ENCODE data around the gene WIZ.
A peak's percentile ranks its signal among the peaks of the same experiment; 100 is the strongest.

The WIZ gene

GRCh38 chr19:15426485-15427349 is 23.0 kb downstream of the WIZ start:
- Histone ChIP-seq H3K36me3 (ENCODE audit: insufficient read depth, low read length) (peaks cover 74% of the 10 kb centered on the region), H3K4me3 (ENCODE audit: low read length) (no peak overlapping the region)

GRCh38 chr19:15425321-15425950 is 24.3 kb downstream of the WIZ start:
- H3K36me3 ChIP-seq (ENCODE audit: insufficient read depth, low read length) = peaks cover 71% of the 10 kb centered on the region

More at GRCh38 chr19:15426485-15427349, 23.0 kb downstream of the WIZ start:
- peaks cover 12% of the 10 kb centered on the region for H3K9me3 ChIP-seq (ENCODE audit: low read length)
- peaks cover 16% of the 10 kb centered on the region for H3K4me1 ChIP-seq (ENCODE audit: insufficient read depth, low read length)
- no peaks in the 10 kb centered on the region for H3K27me3 ChIP-seq (ENCODE audit: insufficient read depth, low read length)
- no peak overlapping the region for H2AFZ ChIP-seq (ENCODE audit: low read depth, low read length)

GRCh38 chr19:15424692-15425272 is 25.0 kb downstream of the WIZ start:
- H3K36me3 ChIP-seq (ENCODE audit: insufficient read depth, low read length) = peaks cover 70% of the 10 kb centered on the region
- no peaks in the 10 kb centered on the region for H3K4me1 ChIP-seq (ENCODE audit: insufficient read depth, low read length)
- H3K4me3 ChIP-seq (ENCODE audit: low read length) = no peak overlapping the region
- H2AFZ ChIP-seq (ENCODE audit: low read depth, low read length) = no peak overlapping the region
- H3K9me3 ChIP-seq (ENCODE audit: low read length) = peaks cover 12% of the 10 kb centered on the region
- no peaks in the 10 kb centered on the region for H3K27me3 ChIP-seq (ENCODE audit: insufficient read depth, low read length)

More at GRCh38 chr19:15425321-15425950, 24.3 kb downstream of the WIZ start:
- Histone ChIP-seq H3K4me1 (ENCODE audit: insufficient read depth, low read length) (peaks cover 3% of the 10 kb centered on the region), H3K9me3 (ENCODE audit: low read length) (peaks cover 12% of the 10 kb centered on the region), H2AFZ (ENCODE audit: low read depth, low read length) (no peak overlapping the region), H3K4me3 (ENCODE audit: low read length) (no peak overlapping the region), H3K27me3 (ENCODE audit: insufficient read depth, low read length) (no peaks in the 10 kb centered on the region)

- Histone ChIP-seq H3K4me1 (ENCODE audit: insufficient read depth, low read length) (peaks cover 4% of the 10 kb centered on the region), H3K27me3 (ENCODE audit: insufficient read depth, low read length) (no peaks in the 10 kb centered on the region), H2AFZ (ENCODE audit: low read depth, low read length) (no peak overlapping the region), H3K36me3 (ENCODE audit: insufficient read depth, low read length) (peaks cover 69% of the 10 kb centered on the region), H3K9me3 (ENCODE audit: low read length) (peaks cover 12% of the 10 kb centered on the region), H3K4me3 (ENCODE audit: low read length) (no peak overlapping the region)
Measured at GRCh38 chr19:15424121-15424520, 25.6 kb downstream of the WIZ start.

GRCh38 chr19:15423130-15423529 is 26.6 kb downstream of the WIZ start:
- Histone ChIP-seq H3K4me3 (ENCODE audit: low read length) (no peak overlapping the region), H3K36me3 (ENCODE audit: insufficient read depth, low read length) (peaks cover 59% of the 10 kb centered on the region), H3K27me3 (ENCODE audit: insufficient read depth, low read length) (no peaks in the 10 kb centered on the region), H2AFZ (ENCODE audit: low read depth, low read length) (no peak overlapping the region), H3K9me3 (ENCODE audit: low read length) (peaks cover 12% of the 10 kb centered on the region), H3K4me1 (ENCODE audit: insufficient read depth, low read length) (peaks cover 4% of the 10 kb centered on the region)

- peaks cover 53% of the 10 kb centered on the region for H3K36me3 ChIP-seq (ENCODE audit: insufficient read depth, low read length)
Measured at GRCh38 chr19:15422296-15423075, 27.3 kb downstream of the WIZ start.

GRCh38 chr19:15421721-15422260 is 28.0 kb downstream of the WIZ start:
- H3K36me3 ChIP-seq (ENCODE audit: insufficient read depth, low read length) = peaks cover 51% of the 10 kb centered on the region
- no peaks in the 10 kb centered on the region for H3K27me3 ChIP-seq (ENCODE audit: insufficient read depth, low read length)
- H2AFZ ChIP-seq (ENCODE audit: low read depth, low read length) = no peak overlapping the region
- H3K9me3 ChIP-seq (ENCODE audit: low read length) = peaks cover 12% of the 10 kb centered on the region
- H3K4me1 ChIP-seq (ENCODE audit: insufficient read depth, low read length) = peaks cover 12% of the 10 kb centered on the region
- H3K4me3 ChIP-seq (ENCODE audit: low read length) = no peak overlapping the region

More at GRCh38 chr19:15422296-15423075, 27.3 kb downstream of the WIZ start:
- H3K9me3 ChIP-seq (ENCODE audit: low read length) = peaks cover 12% of the 10 kb centered on the region
- H3K4me1 ChIP-seq (ENCODE audit: insufficient read depth, low read length) = peaks cover 5% of the 10 kb centered on the region
- H2AFZ ChIP-seq (ENCODE audit: low read depth, low read length) = no peak overlapping the region
- H3K27me3 ChIP-seq (ENCODE audit: insufficient read depth, low read length) = no peaks in the 10 kb centered on the region
- no peak overlapping the region for H3K4me3 ChIP-seq (ENCODE audit: low read length)

- H2AFZ ChIP-seq (ENCODE audit: low read depth, low read length) = no peak overlapping the region
- H3K4me1 ChIP-seq (ENCODE audit: insufficient read depth, low read length) = peaks cover 15% of the 10 kb centered on the region
- no peak overlapping the region for H3K4me3 ChIP-seq (ENCODE audit: low read length)
- peaks cover 51% of the 10 kb centered on the region for H3K36me3 ChIP-seq (ENCODE audit: insufficient read depth, low read length)
- H3K9me3 ChIP-seq (ENCODE audit: low read length) = peaks cover 10% of the 10 kb centered on the region
- no peaks in the 10 kb centered on the region for H3K27me3 ChIP-seq (ENCODE audit: insufficient read depth, low read length)
Measured at GRCh38 chr19:15421136-15421695, 28.5 kb downstream of the WIZ start.

GRCh38 chr19:15419413-15420025 is 30.2 kb downstream of the WIZ start:
- peaks cover 15% of the 10 kb centered on the region for H3K4me1 ChIP-seq (ENCODE audit: insufficient read depth, low read length)
- H3K9me3 ChIP-seq (ENCODE audit: low read length) = peaks cover 10% of the 10 kb centered on the region
- H2AFZ ChIP-seq (ENCODE audit: low read depth, low read length) = no peak overlapping the region
- peaks cover 48% of the 10 kb centered on the region for H3K36me3 ChIP-seq (ENCODE audit: insufficient read depth, low read length)
- H3K27me3 ChIP-seq (ENCODE audit: insufficient read depth, low read length) = no peaks in the 10 kb centered on the region
- H3K4me3 ChIP-seq (ENCODE audit: low read length) = no peak overlapping the region

- H3K36me3 ChIP-seq (ENCODE audit: insufficient read depth, low read length) = peaks cover 41% of the 10 kb centered on the region
- no peaks in the 10 kb centered on the region for H3K27me3 ChIP-seq (ENCODE audit: insufficient read depth, low read length)
- H3K9me3 ChIP-seq (ENCODE audit: low read length) = peaks cover 8% of the 10 kb centered on the region
- peaks cover 15% of the 10 kb centered on the region for H3K4me1 ChIP-seq (ENCODE audit: insufficient read depth, low read length)
- H3K4me3 ChIP-seq (ENCODE audit: low read length) = peak within 1 kb of the TSS; percentile 95
- no peak within 1 kb of the TSS for H2AFZ ChIP-seq (ENCODE audit: low read depth, low read length)
Measured at GRCh38 chr19:15418579-15419412, 31.0 kb downstream of the WIZ start, which contains the start of gene AKAP8L. TSS of gene AKAP8L (minus strand) at chr19:15418988. CDS start at chr19:15418923, 65 bp downstream.

- no peak overlapping the region for H2AFZ ChIP-seq (ENCODE audit: low read depth, low read length)
- H3K9me3 ChIP-seq (ENCODE audit: low read length) = peaks cover 2% of the 10 kb centered on the region
- H3K27me3 ChIP-seq (ENCODE audit: insufficient read depth, low read length) = no peaks in the 10 kb centered on the region
- peak overlapping the region; percentile 95 for H3K4me3 ChIP-seq (ENCODE audit: low read length)
- H3K4me1 ChIP-seq (ENCODE audit: insufficient read depth, low read length) = peaks cover 15% of the 10 kb centered on the region
- H3K36me3 ChIP-seq (ENCODE audit: insufficient read depth, low read length) = peaks cover 40% of the 10 kb centered on the region
Measured at GRCh38 chr19:15418231-15418578, 31.6 kb downstream of the WIZ start.
